Measurements from ENCODE around the gene SLC24A3.
"Not testable (repeated sequence)": the region's sequence is repeated elsewhere in the genome, so short reads cannot be mapped to it uniquely, and the experiment has no call there.

Gene SLC24A3

DNA sequence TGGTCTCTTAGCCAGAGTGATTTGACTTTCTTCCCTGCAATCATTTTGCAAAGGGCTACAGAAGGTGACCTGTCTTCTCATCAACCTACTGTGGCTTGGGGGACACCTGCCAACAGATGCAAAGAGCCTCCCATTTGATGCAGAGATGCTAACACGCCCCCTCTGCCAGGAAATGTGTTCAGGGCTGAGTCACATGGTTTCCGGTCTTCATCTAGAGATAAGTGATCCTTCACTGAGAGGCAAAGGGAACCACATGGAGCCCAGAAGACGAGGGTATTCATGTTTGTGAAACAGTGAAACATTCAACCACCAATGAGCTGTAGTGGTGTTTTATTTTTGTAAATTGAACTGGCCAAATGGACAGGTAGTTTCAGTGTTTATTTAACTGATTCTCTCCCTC, 436.6 kb downstream of the SLC24A3 start:
- DNase-seq: no peak

DNA sequence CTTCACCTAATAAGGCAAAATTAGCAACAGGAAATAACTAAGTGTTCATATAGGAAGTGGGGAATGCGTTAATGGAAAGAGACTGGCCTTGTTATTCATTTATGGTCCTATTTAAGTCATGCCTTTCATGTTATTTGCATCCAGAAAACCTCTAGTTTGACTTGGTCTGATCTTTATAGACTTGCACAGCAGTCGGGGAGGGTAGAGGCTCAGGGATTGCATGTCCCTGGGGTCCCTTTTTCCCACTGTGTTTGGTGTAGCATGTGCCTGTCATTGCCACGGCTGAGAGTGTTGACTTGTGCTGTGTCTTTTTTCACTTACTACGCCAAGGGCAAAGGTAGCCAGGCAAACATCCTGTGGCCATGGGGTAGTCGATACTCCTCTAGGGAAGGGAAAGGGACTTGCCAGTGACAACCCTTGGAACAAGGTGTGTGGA, 440.2 kb downstream of the SLC24A3 start:
- no peak for DNase-seq

DNA sequence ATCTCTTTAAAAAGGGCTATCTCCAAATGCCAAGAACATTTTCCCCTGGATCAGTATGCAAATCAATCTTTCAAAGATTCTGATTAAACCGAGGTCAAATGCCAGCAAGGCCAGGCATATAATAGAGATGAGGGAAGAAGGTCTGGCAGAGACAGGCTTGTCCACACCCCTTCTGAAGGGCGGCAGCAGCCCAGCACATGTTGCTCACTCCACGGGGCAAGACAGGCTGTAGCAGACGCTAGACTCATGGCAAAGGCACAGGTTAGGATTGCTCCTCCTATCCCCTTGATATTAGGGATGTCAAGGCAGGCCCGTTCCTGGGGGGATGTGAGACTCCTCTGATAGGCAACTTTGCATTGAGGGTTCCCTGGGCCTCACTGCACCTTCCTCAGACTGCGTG, 440.9 kb downstream of the SLC24A3 start:
- DNase-seq: no peak

DNA sequence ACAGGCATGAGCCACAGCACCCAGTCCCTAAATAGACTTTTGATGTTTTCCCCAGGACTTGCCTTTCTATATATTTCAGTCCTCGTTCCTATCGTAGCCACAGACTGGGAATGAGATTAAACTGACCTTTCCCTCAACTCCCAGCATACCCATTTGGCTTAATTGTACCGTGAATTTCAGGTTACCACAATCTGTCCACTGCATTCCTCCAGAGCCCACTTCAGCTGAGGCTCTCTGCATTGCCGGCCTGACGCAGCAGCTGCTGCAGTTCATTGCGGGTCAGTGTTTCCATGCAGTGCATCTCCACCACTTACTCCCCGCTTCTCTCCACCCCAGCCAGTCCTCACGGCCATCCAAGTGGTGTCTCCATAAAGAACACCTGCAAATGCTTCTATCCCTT, 442.5 kb downstream of the SLC24A3 start:
- DNase-seq: no peak

DNA sequence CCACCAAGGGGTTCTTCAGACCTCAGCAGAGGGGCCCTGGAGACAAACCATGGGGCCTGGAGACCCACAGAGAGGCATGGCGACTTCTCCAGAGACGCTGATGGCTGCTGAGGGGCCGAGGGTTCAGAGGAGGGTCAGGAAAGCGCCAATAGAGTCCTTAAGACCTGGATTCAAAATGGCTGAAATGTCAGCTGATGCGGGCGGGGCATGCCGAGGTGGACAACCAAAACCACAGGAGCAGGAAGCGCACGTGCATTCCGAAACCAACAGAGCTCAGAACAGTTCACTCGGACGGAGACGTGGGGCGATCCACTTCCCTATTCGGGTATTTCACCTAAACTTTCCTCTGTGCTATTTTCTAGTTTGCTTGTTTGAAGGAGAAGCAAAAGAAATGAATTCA, 445.7 kb downstream of the SLC24A3 start:
- DNase-seq: no peak

DNA sequence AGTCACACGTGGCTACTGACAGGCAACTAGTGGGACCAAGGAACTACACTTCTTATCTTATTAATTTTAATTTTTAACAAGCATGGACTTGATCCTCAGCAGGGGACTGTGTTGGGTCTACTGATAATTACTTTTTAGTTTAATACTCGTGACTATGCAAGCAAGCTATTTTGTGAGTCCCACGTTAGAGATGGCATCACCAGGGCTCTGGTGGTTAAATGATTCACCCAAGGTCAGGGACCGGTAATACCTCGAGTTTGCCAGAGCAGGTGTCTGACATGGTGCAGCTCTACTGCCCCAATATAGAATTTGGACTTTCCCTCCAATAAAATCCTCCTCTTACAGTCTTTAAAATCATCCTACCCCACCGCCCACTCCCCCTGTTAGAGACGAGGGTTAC, 447.0 kb downstream of the SLC24A3 start:
- no peak for DNase-seq

DNA sequence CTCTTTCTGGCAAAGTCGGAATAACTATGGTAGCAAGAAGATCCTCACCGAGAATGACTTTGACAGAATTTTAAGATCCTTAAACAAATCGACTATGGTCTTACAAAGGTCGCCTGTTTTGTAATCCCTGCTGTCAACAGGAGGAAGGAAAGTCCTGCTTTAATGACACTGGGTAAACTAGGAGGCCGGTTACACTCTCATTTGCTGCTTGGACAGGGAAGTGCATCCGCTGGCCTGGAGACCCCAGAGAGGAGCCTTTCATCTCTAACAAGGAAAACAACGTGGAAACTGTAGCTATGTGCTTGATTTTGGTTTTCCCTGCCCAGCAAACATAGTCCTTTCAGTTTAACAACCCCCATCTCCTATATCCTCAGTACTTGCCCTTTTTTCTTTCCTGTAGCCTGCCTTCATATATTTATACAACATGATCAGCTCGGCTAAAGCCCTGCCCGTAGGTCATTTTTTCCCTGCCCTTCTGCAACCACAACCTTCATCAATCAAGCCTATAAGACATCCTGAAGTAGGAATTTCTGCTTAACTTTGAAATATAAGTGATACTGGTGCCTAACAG, 448.5 kb downstream of the SLC24A3 start:
- no peak for DNase-seq

DNA sequence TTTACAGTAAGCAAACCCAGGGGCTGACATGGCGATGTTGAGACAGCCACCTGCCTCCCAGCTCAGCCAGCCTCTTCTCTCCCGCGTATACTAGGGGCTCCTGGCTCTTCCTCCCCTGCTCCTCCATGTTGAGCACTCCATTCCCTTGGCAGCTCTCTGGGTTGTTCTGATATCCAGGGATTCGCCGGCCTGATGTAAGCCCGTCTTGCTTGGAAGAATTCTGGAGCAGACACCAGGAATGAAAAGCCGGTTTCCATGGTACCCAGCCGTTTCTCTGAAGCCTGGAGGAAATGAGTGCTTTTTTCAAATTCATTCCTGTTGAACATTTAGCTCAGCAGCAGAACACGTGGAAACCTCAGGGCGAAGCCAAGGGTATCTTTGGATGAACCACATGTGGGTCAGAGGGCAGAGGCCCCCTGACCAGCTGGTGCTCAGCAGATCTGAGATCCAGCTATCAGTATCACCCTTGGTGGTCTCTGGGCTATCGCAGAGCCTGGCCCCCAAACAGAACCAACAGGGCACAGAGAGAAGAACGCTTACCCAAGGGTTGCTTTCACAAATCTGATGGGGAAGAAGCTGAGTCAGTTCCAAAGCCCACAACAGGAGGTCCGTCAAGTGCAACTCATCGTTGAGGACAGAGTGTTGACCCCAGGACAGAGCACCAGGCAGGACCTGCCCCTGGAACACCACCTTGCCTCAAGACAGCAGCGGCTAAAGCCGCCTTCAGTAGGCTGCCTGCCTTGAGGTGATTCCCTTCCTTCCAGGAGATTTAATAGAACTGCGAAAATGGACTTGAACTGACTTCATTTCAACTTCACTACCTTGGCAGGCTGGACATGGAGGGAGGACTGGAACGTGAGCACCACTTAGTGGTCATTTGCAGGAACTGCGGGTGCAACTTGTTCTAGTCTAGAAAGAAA, 449.5 kb downstream of the SLC24A3 start:
- DNase-seq: peak; percentile 32

DNA sequence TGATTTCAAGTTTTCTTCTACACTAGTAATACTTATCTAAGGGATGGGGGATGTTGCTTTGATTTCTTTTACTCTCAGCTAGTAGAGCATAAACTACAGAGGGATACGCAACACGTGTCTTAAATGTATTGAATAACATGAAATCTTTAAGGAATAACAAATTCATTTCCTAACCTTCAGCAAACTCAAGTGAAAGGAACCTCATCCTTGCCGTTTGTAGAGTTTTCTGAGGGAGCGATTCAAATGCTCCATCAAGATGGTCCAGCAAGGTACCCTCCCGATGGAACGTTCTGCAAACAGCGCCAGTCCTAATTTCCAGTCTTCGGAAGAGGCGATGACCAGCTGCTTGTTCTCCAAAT, 450.2 kb downstream of the SLC24A3 start:
- DNase-seq: no peak

DNA sequence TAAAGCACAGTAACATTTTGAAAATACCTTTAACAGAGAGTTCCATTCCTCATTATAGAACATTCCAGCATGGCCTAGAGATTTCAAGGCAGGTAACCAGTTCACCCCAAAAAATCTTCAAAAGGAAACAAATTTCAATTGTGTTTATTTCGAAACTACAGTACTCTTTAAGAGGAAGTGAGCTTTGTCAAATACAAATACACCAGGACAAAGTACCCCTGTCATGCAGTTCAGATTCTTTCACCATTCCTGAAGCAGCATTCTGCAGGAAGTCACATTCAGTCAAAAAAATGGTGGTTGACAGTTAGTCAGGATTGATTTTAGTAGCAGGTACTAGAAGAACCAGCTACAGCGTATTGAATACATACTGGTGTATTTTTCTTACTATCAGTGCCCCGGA, 456.0 kb downstream of the SLC24A3 start:
- no peak for DNase-seq

DNA sequence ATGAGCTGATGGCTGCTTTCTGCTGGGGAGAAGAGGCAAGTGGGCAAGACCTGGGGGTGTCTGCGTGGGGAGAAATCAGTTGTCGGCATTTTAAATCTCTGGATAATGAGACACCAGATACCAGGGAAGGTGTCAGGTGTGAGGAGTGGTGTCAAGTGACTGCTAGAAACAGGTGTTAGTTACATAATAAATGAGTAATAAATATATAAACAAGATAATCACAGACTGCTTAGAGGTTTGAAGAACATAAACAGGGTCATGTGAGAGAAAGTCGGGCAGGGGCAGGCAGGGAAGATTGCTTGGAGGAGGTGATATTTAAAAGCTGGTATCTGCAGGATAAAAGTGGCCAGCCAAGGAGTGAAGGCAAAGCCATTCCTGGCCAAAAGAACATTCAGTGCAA, 458.4 kb downstream of the SLC24A3 start:
- DNase-seq: no peak

DNA sequence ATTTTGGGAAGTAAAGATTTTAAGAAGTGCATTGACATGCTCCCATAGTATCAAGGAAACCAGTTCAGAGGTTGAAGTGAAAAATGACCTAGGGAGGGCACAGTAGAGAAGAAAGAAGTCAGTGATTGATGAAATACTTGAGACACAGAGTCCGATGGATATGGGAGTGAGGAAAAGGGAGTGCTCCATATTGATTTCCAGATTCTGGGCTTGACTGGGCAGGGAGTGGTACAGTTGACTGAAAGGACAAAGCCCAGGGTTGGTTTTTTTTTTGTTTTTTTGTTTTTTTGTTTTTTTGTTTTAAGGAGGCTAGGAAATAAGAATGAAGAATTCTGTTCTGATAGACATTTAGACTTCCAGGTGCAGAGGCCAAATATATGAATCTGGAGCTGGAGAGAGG, 458.9 kb downstream of the SLC24A3 start:
- DNase-seq: no peak

DNA sequence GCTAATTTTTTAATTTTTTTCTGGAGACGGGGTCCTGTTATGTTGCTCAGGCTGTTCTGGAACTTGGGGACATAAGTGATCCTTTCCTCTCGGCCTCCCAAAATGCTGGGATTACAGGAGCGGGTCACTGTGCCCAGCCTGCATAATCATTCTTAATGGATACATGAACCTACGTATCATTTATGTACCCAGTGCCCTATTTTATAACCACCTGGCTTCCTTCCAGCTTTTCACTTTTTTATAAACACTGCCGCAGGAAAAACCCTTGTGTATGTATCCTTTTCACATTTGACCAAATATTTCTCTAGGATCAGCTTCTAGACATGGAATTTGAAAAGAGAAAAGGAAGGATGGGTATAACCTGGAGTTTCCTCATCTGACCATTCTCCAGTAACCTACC, 460.1 kb downstream of the SLC24A3 start:
- no peak for DNase-seq

DNA sequence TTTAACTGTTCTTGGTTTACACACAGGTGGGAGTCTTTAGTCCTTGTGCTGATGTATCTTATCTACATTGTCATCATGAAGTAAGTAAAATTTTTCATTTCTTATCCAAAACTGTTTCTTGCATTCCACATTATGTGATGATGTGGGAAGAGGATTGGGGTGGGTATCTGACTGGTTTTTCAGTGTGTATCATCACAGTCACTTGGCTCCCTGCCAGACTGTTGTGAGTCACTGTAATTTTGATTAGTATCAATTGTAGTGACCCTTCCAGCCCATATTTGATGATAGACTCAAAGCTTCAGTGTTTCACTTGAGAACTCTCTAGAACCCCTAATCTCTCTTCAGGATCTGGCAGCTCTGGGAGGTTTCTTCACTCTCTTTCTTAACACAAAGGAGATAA, 461.1 kb downstream of the SLC24A3 start:
- no peak for DNase-seq

DNA sequence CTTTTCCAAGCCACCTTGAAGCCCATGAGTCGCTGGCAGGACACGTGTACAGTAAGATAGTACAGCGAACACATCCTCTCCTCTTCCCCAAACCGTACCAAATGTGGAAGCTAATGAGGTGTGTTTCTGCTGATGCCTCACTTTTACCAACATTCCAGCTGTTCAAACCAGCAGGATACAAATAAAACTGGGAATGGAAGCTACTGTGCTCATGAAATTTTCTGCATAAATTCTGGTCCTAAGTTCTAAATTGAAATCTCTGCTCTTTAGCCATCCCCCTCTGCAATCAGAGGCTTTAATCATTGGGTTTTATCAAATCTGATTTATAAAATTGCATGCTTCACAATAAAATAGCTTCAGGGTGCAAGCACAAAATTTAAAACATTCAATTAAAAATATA, 463.8 kb downstream of the SLC24A3 start:
- DNase-seq: no peak

DNA sequence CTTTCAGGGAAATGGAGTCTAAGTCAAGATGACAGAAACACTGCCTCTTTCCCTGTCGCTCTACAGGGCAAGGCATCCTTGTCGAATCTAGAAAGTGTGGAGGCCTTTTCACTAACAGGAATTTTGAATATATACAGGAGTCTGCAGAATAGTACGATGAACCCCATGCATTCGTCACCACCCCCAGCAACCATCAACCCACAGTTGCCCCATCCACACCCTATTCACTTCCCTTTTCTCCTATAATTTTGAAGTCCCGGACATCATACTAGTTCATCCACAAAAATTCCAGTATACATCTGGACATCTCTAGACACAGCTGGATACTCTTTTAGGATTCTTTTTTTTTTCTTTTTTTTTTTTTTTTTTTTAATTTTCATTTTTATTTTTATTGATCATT, 464.9 kb downstream of the SLC24A3 start:
- DNase-seq: no peak

DNA sequence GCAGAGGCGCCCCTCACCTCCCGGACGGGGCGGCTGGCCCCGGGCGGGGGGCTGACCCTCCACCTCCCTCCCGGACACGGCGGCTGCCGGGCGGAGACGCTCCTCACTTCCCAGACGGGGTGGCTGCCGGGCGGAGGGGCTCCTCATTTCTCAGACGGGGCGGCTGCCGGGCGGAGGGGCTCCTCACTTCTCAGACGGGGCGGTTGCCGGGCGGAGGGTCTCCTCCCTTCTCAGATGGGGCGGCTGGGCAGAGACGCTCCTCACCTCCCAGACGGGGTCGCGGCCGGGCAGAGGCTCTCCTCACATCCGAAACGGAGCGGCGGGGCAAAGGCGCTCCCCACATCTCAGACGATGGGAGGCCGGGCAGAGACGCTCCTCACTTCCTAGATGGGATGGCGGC, 466.1 kb downstream of the SLC24A3 start:
- DNase-seq: not testable (repeated sequence)

DNA sequence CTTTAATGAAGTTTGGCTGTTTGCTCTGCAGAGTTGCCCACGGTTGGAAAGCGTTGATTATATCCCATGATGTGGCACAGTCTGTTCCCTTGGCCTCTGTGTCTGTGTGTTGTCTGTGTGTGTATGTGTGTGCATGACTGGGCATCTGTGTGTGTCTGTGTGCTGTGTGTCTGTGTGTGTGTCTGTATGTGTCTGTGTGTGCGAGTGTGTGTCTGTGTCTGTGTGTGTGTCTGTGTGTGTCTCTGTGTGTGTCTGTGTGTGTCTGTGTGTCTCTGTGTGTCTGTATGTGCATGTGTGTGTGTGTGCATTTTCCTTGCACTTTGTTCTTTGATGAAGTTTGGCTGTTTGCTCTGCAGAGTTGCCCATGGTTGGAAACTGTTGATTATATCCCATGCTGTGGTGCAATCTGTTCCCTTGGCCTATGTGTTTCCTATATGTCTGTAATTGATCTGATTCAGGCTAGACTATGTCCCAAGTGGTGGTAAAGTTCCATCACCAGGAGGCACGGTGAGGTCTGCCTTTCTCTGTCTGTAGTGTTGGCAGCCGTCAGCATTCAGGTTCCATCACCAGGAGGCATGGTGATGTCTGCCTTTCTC, 467.6 kb downstream of the SLC24A3 start:
- no peak for DNase-seq

DNA sequence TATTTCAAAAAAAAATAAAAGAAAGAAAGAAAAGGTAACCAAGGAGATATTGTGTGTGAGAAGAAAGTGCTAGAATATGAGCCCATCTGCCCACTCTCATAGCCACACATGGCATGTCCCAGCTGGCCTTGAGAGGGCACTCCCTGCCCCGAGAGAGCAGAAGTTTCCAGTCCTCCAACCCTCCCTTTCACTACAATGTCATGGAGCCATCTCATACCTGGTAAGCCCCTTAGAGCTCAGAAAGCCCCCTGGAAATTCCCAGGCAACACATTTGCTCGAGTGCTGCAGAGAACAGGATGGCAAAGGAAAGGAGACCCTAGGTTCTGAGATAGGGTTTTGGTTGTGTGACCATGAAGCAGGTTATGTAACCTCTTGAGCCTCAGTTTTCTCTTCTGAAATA, 469.8 kb downstream of the SLC24A3 start:
- no peak for DNase-seq

DNA sequence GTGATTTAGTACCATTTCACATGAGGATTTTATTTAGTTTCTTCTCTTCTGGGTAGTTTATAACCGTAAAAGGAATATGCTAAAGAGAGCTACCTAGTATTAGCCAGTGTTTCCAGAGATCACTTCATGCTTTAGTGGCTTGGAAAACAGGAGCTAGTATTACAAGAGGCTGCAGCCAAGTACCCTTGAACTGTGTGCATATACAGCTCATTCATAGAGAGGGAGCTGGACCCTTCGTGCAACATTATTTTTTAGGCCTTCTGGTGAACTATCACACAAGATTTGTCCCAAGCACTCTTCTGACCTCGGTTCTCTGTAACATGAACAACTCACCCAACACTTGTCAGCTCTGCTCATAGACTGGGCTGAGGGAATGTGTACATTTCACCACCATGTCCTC, 470.7 kb downstream of the SLC24A3 start:
- no peak for DNase-seq

DNA sequence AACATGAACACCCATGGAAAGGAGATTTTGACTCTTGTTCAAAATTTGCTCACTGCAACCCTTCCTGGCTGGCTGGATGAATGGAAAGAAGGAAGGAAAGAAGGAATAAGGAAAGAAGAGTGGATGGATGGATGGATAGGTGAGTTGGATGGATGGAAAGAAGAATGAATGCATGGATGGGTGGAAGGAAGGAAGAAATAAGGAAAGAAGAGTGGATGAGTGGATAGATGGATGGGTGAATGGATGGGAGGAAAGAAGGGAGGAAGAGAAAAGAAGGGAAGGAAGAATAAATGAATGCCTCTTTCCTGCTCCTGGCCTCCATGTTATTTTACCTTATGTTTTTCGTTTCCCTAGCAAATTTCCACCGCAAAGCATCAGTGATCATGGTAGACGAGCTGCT, 471.4 kb downstream of the SLC24A3 start:
- DNase-seq: no peak

DNA sequence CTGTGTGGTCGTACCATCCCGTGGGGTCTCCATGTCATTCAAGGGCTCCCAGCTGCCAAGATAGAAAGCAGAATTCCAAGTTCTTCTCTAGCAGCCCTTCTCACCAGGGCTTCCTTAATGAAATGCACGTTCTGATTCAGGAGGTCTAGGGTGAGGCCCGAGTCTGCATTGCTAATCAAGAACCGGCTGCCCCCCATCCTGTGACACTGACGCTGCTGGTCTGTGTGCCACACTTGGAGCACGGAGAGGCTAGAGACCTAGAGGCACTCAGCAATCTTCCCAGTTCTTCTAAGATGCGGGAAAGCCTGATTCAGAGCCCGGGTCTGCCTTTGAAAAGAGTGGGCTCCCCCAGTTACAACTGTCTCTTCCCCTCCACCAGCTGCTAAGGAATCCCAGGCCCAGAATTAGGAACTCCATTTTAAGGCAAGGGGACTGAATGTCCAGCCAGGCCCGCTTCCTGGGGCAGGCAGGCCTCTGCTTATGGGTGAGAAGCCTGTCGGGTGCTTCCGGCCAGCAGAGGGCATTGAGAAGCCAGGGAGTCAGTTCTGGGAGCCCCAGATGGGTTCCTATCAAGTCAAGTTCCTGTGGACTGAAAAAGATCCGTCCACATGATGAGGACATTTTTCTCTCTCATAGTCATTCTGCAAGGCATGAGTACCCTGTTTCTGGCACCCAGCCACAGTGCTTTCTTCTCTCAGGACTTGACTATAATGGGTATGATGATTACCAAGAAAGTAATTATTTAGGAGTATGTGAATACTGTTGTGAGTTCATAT, 475.8 kb downstream of the SLC24A3 start:
- no peak for DNase-seq

DNA sequence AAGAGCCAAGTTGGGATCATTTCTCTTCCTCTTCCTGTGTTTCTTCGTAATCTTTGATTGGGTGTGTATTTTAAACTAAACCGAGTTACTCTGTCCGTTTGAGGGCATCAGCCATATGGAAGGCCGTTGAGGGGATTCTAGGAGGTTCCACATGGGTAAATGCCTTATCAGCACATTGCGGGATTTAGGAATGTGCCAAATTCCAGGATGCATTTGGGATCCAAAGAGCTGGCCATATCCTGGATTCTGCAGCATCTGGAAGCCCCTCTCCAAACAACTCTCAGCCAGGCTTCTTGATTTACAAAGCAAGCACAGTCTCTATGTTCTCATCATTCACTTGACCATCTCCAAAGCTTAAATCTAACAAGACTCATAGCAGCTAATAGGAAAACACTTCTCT, 478.0 kb downstream of the SLC24A3 start:
- no peak for DNase-seq

DNA sequence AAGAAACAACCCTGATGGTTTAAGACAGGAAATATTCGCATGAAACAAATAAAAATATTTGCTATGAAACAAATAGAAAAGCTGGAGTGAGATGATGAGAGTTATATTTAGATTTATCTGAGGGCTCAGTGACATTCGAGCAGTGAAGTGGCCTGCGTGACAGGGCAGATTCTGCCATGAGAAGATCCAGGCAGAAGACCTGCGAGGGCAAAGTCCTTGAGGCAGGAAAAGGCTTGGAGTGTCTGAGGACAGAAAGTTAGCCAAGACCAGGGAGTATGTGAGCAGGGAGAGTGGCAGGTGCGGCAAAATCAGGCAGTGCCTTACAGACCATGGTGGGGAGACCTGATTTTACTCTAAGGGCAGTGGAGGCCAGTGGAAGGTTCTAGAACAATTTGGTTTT, 478.7 kb downstream of the SLC24A3 start:
- no peak for DNase-seq
